Urothelium cell line (cell line): ENCODE data around the gene IDUA.
"Not testable (repeated sequence)": the region's sequence is repeated elsewhere in the genome, so short reads cannot be mapped to it uniquely, and the experiment has no call there.

Source experiments
- DNase-seq: peaks from one replicate; pipeline ENCODE4 v3.0.0; 2011; ENCODE audit warnings: low spot score, mixed read lengths
- FAIRE-seq: peaks from 2 replicates; lab custom pipeline; 2011; peaks lifted over from hg19 to GRCh38; lab: Jason Lieb, UNC

Gene IDUA

GRCh38 chr4:966266-967112 is 20.4 kb upstream of the IDUA start:
- no peak for DNase-seq
- FAIRE-seq = no peak

- FAIRE-seq (no peak), DNase-seq (no peak)
These were observed 19.4 kb upstream of the IDUA start for GRCh38 chr4:967113-968104.

- no peak for FAIRE-seq
- no peak for DNase-seq
These were observed 18.6 kb upstream of the IDUA start for GRCh38 chr4:968221-968620.

- FAIRE-seq (no peak), DNase-seq (no peak)
These were observed 18.0 kb upstream of the IDUA start for GRCh38 chr4:968621-969394.

- FAIRE-seq (no peak), DNase-seq (no peak)
These were observed 16.6 kb upstream of the IDUA start for GRCh38 chr4:970046-970745.

- DNase-seq (no peak), FAIRE-seq (no peak)
These were observed 15.9 kb upstream of the IDUA start for GRCh38 chr4:970854-971520.

GRCh38 chr4:971666-972500 is 15.0 kb upstream of the IDUA start:
- DNase-seq (no peak), FAIRE-seq (no peak)

- DNase-seq = peak; percentile 39
These were observed 14.0 kb upstream of the IDUA start for GRCh38 chr4:972651-973424.

GRCh38 chr4:973431-974397 is 13.1 kb upstream of the IDUA start, which contains the start of gene DGKQ:
Gene DGKQ (minus strand): TSS chr4:973569. CDS start chr4:973482, 87 bp downstream.
- DNase-seq (peak; percentile 94), FAIRE-seq (no peak)

More at GRCh38 chr4:972651-973424, 14.0 kb upstream of the IDUA start:
- no peak for FAIRE-seq

- FAIRE-seq (no peak), DNase-seq (no peak)
These were observed 12.2 kb upstream of the IDUA start for GRCh38 chr4:974668-975067.

- not testable (repeated sequence) for FAIRE-seq, DNase-seq
These were observed 10.8 kb upstream of the IDUA start for GRCh38 chr4:976016-976415.

- DNase-seq (no peak), FAIRE-seq (no peak)
These were observed 7.7 kb upstream of the IDUA start for GRCh38 chr4:978957-979701.

- FAIRE-seq (no peak), DNase-seq (no peak)
These were observed 4.6 kb upstream of the IDUA start for GRCh38 chr4:982291-982690.

GRCh38 chr4:982814-983213 is 4.0 kb upstream of the IDUA start:
- DNase-seq (no peak), FAIRE-seq (no peak)

- no peak for DNase-seq
- no peak for FAIRE-seq
These were observed 2.3 kb upstream of the IDUA start for GRCh38 chr4:984336-985054.
